Fibroblast of lung (primary cell): ENCODE results near the gene EXOC3. TPM values are rescaled to one million over a fixed set of nuclear protein-coding genes. Genes with fewer than 3 reads are reported as not detected.
A peak's percentile ranks its signal among the peaks of the same experiment; 100 is the strongest.

Experiments
- DNase-seq, 2 donors: peaks; one replicate each; pipeline versions ENCODE4 v3.0.0 to v3.0.0-alpha.2; 2010; ENCODE audit warnings: low read depth in 2 of 2
- H2AFZ ChIP-seq: 2 replicates; pipeline ENCODE4 v1.5.1; 2012; ENCODE audit warnings: low read length, control low read depth, inconsistent platforms
- H3K27ac ChIP-seq: 2 replicates; pipeline ENCODE4 v1.5.1; 2011; ENCODE audit warnings: low read length, control low read depth; ENCODE audit not compliant: insufficient read depth
- H3K27me3 ChIP-seq: 2 replicates; pipeline ENCODE4 v1.5.1; 2011; ENCODE audit warnings: mild to moderate bottlenecking, low read length; ENCODE audit not compliant: control insufficient read depth, insufficient read depth
- H3K36me3 ChIP-seq: 2 replicates; pipeline ENCODE4 v1.5.1; 2011; ENCODE audit warnings: low read length; ENCODE audit not compliant: control insufficient read depth, insufficient read depth
- H3K4me1 ChIP-seq: 2 replicates; pipeline ENCODE4 v1.5.1; 2011; ENCODE audit warnings: low read length; ENCODE audit not compliant: control insufficient read depth, insufficient read depth; ENCODE audit errors: extremely low read depth
- H3K4me2 ChIP-seq: 2 replicates; pipeline ENCODE4 v1.5.1; 2011; ENCODE audit warnings: low read length, control low read depth; ENCODE audit not compliant: insufficient read depth; ENCODE audit errors: extremely low read depth
- H3K4me3 ChIP-seq, 4 experiments: fragments of 200-600 bp in 1 of 4; sonication (generic) in 1 of 4; replicated peaks in 1 of 4; 2 replicates each; pipeline ENCODE4 v1.5.1; 2011 to 2016; ENCODE audit warnings: low read length in 4 of 4, low read depth in 3 of 4, mild to moderate bottlenecking in 3 of 4, control low read depth in 2 of 4, inconsistent platforms in 1 of 4, mixed read lengths in 1 of 4; ENCODE audit not compliant: insufficient read depth in 1 of 4; ENCODE audit errors: control extremely low read depth in 1 of 4
- H3K79me2 ChIP-seq: 2 replicates; pipeline ENCODE4 v1.5.1; 2012; ENCODE audit warnings: mild to moderate bottlenecking, low read length, inconsistent platforms; ENCODE audit not compliant: control insufficient read depth, insufficient read depth
- H3K9ac ChIP-seq: 2 replicates; pipeline ENCODE4 v1.5.1; 2011; ENCODE audit warnings: mild to moderate bottlenecking, low read length, control low read depth; ENCODE audit not compliant: insufficient read depth
- H3K9me3 ChIP-seq: 2 replicates; pipeline ENCODE4 v1.5.1; 2012; ENCODE audit warnings: low read depth, low read length; ENCODE audit not compliant: control insufficient read depth, insufficient read depth
- H4K20me1 ChIP-seq: 2 replicates; pipeline ENCODE4 v1.5.1; 2011; ENCODE audit warnings: low read length; ENCODE audit not compliant: control insufficient read depth, insufficient read depth; ENCODE audit errors: extremely low read depth
- CTCF ChIP-seq, 2 donors: IDR thresholded peaks in 1 of 2; conservative IDR thresholded peaks in 1 of 2; 1 replicate in 1 of 2; 2 replicates in 1 of 2; pipeline ENCODE4 v1.5.1; 2011 to 2012; ENCODE audit warnings: low read length in 2 of 2, control low read depth in 1 of 2, inconsistent platforms in 1 of 2, low read depth in 1 of 2, mild to moderate bottlenecking in 1 of 2
- EZH2 ChIP-seq: IDR thresholded peaks from 2 replicates; pipeline ENCODE4 v1.5.1; 2012; ENCODE audit warnings: low read length, control low read depth, mild to moderate bottlenecking; ENCODE audit errors: missing control alignments
- polyA plus RNA-seq, 2 donors: library from polyadenylated mRNA; depleted of rRNA in 1 of 2; stranded (reverse) in 1 of 2; unstranded in 1 of 2; fragments of >200 nt; gene quantifications; 2 replicates each; pipeline ENCODE4 v1.2.1, GENCODE V29; 2011 to 2012; ENCODE audit warnings: missing spikeins in 1 of 2
- total RNA-seq: library from RNA; depleted of rRNA; stranded (reverse); fragments of >200 nt; gene quantifications from 2 replicates; pipeline ENCODE4 v1.2.1, GENCODE V29; 2014

Gene EXOC3
- total and polyA plus RNA-seq, 2 donors (not counting 1 experiment from before 2014, with no cell fraction given): 19.9 to 34.5 TPM

DNA sequence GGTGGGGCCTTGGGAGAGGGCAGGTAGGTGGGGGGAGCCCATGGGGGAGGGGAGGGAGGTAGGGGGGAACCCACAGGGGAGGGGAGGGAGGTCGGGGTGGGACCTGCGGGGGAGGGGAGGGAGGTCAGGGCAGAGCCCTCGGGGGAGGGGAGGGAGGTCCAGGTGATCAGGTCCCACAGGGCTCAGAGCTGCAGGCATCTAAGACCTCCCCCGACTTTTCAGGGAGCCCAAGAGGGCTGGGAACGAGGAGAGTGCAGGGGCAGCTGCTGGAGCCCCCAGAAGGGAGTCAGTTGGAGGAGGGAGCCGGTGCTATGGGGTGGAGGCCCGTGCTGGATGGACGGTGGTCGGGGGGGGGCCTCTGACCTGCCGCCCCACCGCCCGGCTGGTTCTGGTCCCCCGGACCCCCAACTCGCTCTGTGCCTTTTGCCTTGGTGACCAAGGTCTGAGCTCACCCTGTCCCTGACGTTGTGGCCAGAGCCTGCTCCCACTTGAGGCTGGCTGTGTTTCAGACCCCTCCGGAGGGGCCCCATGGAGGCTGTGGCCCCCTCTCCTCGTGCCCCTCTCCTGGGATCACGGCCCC is 49.4 kb downstream of the EXOC3 start:
- H4K20me1 ChIP-seq: no peaks in the 10 kb centered on the region
- no peak overlapping the region for H3K4me3 ChIP-seq
- H3K9me3 ChIP-seq: no peaks in the 10 kb centered on the region
- no peak overlapping the region for H3K4me2 ChIP-seq
- H3K9ac ChIP-seq: no peak overlapping the region
- no peaks in the 10 kb centered on the region for H3K79me2 ChIP-seq
- H3K27me3 ChIP-seq: peaks cover 9% of the 10 kb centered on the region
- TF ChIP-seq EZH2: no peak
- TF ChIP-seq CTCF (conservative IDR thresholded peaks at IDR 0.05 in 1 of 2, IDR thresholded peaks at IDR 0.05 in 1 of 2; ENCODE audit: low read depth in 1 of 2, low read length in 2 of 2): no peak
- H3K36me3 ChIP-seq: no peaks in the 10 kb centered on the region
- no peak overlapping the region for H3K27ac ChIP-seq
- no peak for DNase-seq
- H3K4me1 ChIP-seq: no peaks in the 10 kb centered on the region
- H2AFZ ChIP-seq: no peak overlapping the region

- Histone ChIP-seq H3K9ac (no peak overlapping the region), H3K4me2 (no peak overlapping the region), H3K4me3 (no peak overlapping the region), H4K20me1 (no peaks in the 10 kb centered on the region), H3K9me3 (no peaks in the 10 kb centered on the region), H3K27ac (no peak overlapping the region), H3K27me3 (peaks cover 9% of the 10 kb centered on the region), H3K36me3 (no peaks in the 10 kb centered on the region), H3K4me1 (no peaks in the 10 kb centered on the region), H3K79me2 (no peaks in the 10 kb centered on the region), H2AFZ (no peak overlapping the region)
- no peak for DNase-seq
- TF ChIP-seq EZH2: peak; percentile 77
- TF ChIP-seq CTCF (conservative IDR thresholded peaks at IDR 0.05 in 1 of 2, IDR thresholded peaks at IDR 0.05 in 1 of 2; ENCODE audit: low read depth in 1 of 2, low read length in 2 of 2): no peak
These were observed 50.2 kb downstream of the EXOC3 start for GRCh38 chr5:493119-493701.

GRCh38 chr5:493758-494157 is 50.8 kb downstream of the EXOC3 start:
- Histone ChIP-seq H3K79me2 (no peaks in the 10 kb centered on the region), H3K4me2 (no peak overlapping the region), H3K27me3 (peaks cover 9% of the 10 kb centered on the region), H3K4me3 (no peak overlapping the region), H3K27ac (no peak overlapping the region), H3K9me3 (no peaks in the 10 kb centered on the region), H3K36me3 (no peaks in the 10 kb centered on the region), H2AFZ (no peak overlapping the region), H3K9ac (no peak overlapping the region), H3K4me1 (no peaks in the 10 kb centered on the region), H4K20me1 (no peaks in the 10 kb centered on the region)
- no peak for DNase-seq
- TF ChIP-seq EZH2: no peak
- no peak for TF ChIP-seq CTCF (conservative IDR thresholded peaks at IDR 0.05 in 1 of 2, IDR thresholded peaks at IDR 0.05 in 1 of 2; ENCODE audit: low read depth in 1 of 2, low read length in 2 of 2)
